Psoas muscle (tissue), 8 donors: Measurements from ENCODE around the gene ATN1. TPM values are rescaled to one million over a fixed set of nuclear protein-coding genes. Genes with fewer than 3 reads are reported as not detected.

Experiments
- ATAC-seq, 4 donors: fragments of 200-7000 bp; cut with Tn5 transposase; one replicate each; pipeline ENCODE4 v1.9.1; 2020; ENCODE audit warnings: moderate library complexity in 3 of 4, mild to moderate bottlenecking in 2 of 4
- DNase-seq, 2 donors: peaks; one replicate each; pipeline ENCODE4 v3.0.0-alpha.2; 2020
- H3K27ac ChIP-seq: fragments of 200-600 bp; one replicate; pipeline ENCODE4 v1.8.0; 2022
- H3K27me3 ChIP-seq, 3 donors: fragments of 200-600 bp in 1 of 3; one replicate each; pipeline versions ENCODE4 v1.6.1 to v1.8.0; 2013 to 2022; ENCODE audit warnings: low read length in 2 of 3, mild to moderate bottlenecking in 2 of 3, moderate library complexity in 1 of 3; ENCODE audit not compliant: insufficient read depth in 3 of 3
- H3K36me3 ChIP-seq, 2 donors: fragments of 200-600 bp in 1 of 2; one replicate each; pipeline versions ENCODE4 v1.6.1 to v1.8.0; 2013 to 2022; ENCODE audit warnings: low read depth in 1 of 2, mild to moderate bottlenecking in 1 of 2, moderate library complexity in 1 of 2; ENCODE audit not compliant: insufficient read depth in 1 of 2
- H3K4me1 ChIP-seq: fragments of 200-600 bp; one replicate; pipeline ENCODE4 v1.8.0; 2022
- H3K4me3 ChIP-seq: fragments of 200-600 bp; one replicate; pipeline ENCODE4 v1.8.0; 2022; ENCODE audit warnings: mild to moderate bottlenecking
- H3K9me3 ChIP-seq: fragments of 200-600 bp; one replicate; pipeline ENCODE4 v1.8.0; 2022
- WGBS, 3 donors: extraction: QIAGEN DNeasy Blood & Tissue Kit; methylation state at CpG; one replicate each; pipeline versions ENCODE4 v1.1.6 to v1.1.7; 2013; 5-methylcytosine and 5-hydroxymethylcytosine counted together
- intact Hi-C, 2 donors: fragments of 100-400 bp; cut with DNase I; formaldehyde crosslinking; loops; one replicate each; pipeline versions ENCODE4 v1.11.0 to v1.14.2; 2022
- polyA plus RNA-seq, 3 donors: library from polyadenylated mRNA; stranded (reverse); fragments of 200-250 nt; gene quantifications; one replicate each; pipeline ENCODE4 v1.2.3, GENCODE V29; 2013
- total RNA-seq, 4 donors: library from RNA; stranded (reverse); fragmentation: NEBNext Ultra II Directional in 2 of 4; extraction: Animal tissue kit (Norgen Biotek cat#: 25700) in 2 of 4; gene quantifications; one replicate each; pipeline versions ENCODE4 v1.2.1 to v1.2.4, GENCODE V29; 2021 to 2023
- TF ChIP-seq, protein P1 (sequence below): fragments of 200-600 bp; IDR thresholded peaks from one replicate; pipeline ENCODE4 v1.8.0; 2022; ENCODE audit warnings: antibody characterized with exemption
- donor health status: healthy with polysubstance abuse.
- donor health status: DM: no; HTN: no; CAD: no; lungs with moderate emphysema.
- donor health status: Bipolar disorder and iron deficiency.
- donor health status: healthy.
- donor health status: DM: yes; HTN: yes; CAD: no.
- donor health status: DM: no; HTN: no; CAD: no.
- donor health status: DM: no; HTN: no; CAD: no.
- donor health status: DM: yes; HTN: yes; CAD: no.

ATN1 gene
- total and polyA plus RNA-seq, 7 donors = 24.9 to 55.8 (median 46.0) TPM

- H3K27ac ChIP-seq = peak overlapping the region; percentile 93
- ATAC-seq = peak; percentile 7 to 31 (median 13)
- H3K4me3 ChIP-seq = peak overlapping the region; percentile 86
- 19 to 27% (median 25%) methylated on average over 35 to 36 of the region's 36 CpGs for WGBS, 3 donors
- TF ChIP-seq, protein P1, sequence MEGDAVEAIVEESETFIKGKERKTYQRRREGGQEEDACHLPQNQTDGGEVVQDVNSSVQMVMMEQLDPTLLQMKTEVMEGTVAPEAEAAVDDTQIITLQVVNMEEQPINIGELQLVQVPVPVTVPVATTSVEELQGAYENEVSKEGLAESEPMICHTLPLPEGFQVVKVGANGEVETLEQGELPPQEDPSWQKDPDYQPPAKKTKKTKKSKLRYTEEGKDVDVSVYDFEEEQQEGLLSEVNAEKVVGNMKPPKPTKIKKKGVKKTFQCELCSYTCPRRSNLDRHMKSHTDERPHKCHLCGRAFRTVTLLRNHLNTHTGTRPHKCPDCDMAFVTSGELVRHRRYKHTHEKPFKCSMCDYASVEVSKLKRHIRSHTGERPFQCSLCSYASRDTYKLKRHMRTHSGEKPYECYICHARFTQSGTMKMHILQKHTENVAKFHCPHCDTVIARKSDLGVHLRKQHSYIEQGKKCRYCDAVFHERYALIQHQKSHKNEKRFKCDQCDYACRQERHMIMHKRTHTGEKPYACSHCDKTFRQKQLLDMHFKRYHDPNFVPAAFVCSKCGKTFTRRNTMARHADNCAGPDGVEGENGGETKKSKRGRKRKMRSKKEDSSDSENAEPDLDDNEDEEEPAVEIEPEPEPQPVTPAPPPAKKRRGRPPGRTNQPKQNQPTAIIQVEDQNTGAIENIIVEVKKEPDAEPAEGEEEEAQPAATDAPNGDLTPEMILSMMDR = no peak
- intact Hi-C loops = loop anchor here in 1 of 2 donors (5.0 kb wide), 1 partner anchor 70 kb away; the partner anchor contains the start of gene TPI1
- peaks cover 0 to 61% of the 10 kb centered on the region in 2 donors for H3K36me3 ChIP-seq
- peak in 1 of 2 donors; percentile 62 for DNase-seq
- no peaks in the 10 kb centered on the region for H3K27me3 ChIP-seq
- no peaks in the 10 kb centered on the region for H3K9me3 ChIP-seq
- peaks cover 32% of the 10 kb centered on the region for H3K4me1 ChIP-seq
Observed at GRCh38 chr12:6936636-6937480, 9.1 kb downstream of the ATN1 start.

DNA sequence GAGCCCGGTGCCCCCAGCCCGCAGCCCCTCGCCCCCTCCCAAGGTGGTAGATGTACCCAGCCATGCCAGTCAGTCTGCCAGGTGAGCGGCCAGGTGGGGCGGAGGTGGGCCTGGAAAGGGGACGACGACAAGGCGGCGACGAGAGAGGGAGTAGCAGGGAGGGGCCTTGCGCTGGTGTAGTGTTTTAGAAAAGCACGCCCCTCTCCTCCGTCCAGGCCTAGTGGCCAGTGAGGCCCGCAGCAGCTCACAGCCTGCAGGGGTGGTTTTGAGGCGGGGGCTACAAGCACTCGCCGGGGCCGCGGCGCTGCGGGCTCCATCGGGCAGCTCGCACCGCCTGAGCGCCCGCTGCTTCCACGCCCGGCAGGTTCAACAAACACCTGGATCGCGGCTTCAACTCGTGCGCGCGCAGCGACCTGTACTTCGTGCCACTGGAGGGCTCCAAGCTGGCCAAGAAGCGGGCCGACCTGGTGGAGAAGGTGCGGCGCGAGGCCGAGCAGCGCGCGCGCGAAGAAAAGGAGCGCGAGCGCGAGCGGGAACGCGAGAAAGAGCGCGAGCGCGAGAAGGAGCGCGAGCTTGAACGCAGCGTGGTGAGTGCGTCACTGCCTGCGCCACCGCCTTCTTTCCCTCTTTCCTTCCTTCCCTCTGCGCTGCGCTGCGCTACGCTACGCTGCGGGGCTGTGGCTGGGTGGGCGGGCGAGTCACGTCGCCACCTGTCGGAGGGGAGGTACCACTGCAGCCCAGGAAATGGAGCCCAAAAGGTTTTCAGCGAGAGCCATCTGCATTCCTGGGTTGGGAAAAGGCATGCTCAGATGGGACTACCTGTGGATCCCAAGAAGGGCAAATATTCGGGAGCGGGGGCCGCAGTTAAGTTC lies 10.0 kb downstream of the ATN1 start:
- DNase-seq (peak; percentile 94 to 97), ATAC-seq (peak; percentile 87 to 91 (median 89))
- 0 to 1% (median 1%) methylated on average over 71 to 80 of the region's 80 CpGs for WGBS, 3 donors
- intact Hi-C loops = loop anchor here in 1 of 2 donors (5.0 kb wide), 1 partner anchor 70 kb away; the partner anchor contains the start of gene TPI1
- H3K27me3 ChIP-seq = no peaks in the 10 kb centered on the region
- H3K27ac ChIP-seq = peak overlapping the region; percentile 93
- H3K9me3 ChIP-seq = no peaks in the 10 kb centered on the region
- H3K4me3 ChIP-seq = peak overlapping the region; percentile 86
- peaks cover 0 to 61% of the 10 kb centered on the region in 2 donors for H3K36me3 ChIP-seq
- TF ChIP-seq, protein P1 = peak; percentile 91
- H3K4me1 ChIP-seq = peaks cover 32% of the 10 kb centered on the region

GRCh38 chr12:6938353-6939190 lies 10.8 kb downstream of the ATN1 start:
- WGBS, 3 donors = 68 to 81% (median 73%) methylated on average over 32 of the region's 32 CpGs
- intact Hi-C loops = loop anchor here in 1 of 2 donors (5.0 kb wide), 1 partner anchor 71 kb away; the partner anchor contains the start of gene TPI1
- H3K9me3 ChIP-seq = no peaks in the 10 kb centered on the region
- H3K36me3 ChIP-seq = peaks cover 0 to 54% of the 10 kb centered on the region in 2 donors
- no peaks in the 10 kb centered on the region for H3K27me3 ChIP-seq
- peak; percentile 3 to 10 (median 6) for ATAC-seq
- TF ChIP-seq, protein P1 = no peak
- H3K27ac ChIP-seq = peak overlapping the region; percentile 93
- peaks cover 30% of the 10 kb centered on the region for H3K4me1 ChIP-seq
- peak in 1 of 2 donors; percentile 65 for DNase-seq
- H3K4me3 ChIP-seq = peak overlapping the region; percentile 86

DNA sequence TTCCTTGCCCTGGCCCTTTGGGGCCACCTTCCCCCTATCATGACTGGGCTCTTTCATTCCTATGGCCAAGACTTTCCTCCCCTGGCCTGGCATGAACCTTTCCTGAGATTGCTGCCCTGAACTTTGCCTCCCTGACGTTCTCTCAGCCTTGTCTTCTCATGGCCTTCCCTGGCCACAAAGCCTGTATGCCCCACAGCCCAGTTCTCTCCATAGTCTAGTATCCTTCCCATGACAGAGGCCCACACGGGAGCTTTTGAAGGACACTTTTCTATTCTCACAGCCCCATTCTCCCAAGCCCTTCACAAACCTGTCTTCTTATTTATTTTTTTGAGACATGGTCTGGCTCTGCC lies 11.4 kb downstream of the ATN1 start:
- H3K36me3 ChIP-seq = peaks cover 0 to 48% of the 10 kb centered on the region in 2 donors
- DNase-seq = no peak
- no peaks in the 10 kb centered on the region for H3K9me3 ChIP-seq
- no peaks in the 10 kb centered on the region for H3K27me3 ChIP-seq
- H3K4me3 ChIP-seq = no peak overlapping the region
- intact Hi-C loops = loop anchor here in 1 of 2 donors (5.0 kb wide), 1 partner anchor 72 kb away; the partner anchor contains the start of gene TPI1
- H3K4me1 ChIP-seq = peaks cover 24% of the 10 kb centered on the region
- peak overlapping the region; percentile 93 for H3K27ac ChIP-seq
- WGBS, 3 donors = 71 to 84% (median 81%) methylated on average over 2 of the region's 2 CpGs
- TF ChIP-seq, protein P1 = no peak
- ATAC-seq = no peak
